Measurements from ENCODE around the gene KRTAP5-1.

DNA sequence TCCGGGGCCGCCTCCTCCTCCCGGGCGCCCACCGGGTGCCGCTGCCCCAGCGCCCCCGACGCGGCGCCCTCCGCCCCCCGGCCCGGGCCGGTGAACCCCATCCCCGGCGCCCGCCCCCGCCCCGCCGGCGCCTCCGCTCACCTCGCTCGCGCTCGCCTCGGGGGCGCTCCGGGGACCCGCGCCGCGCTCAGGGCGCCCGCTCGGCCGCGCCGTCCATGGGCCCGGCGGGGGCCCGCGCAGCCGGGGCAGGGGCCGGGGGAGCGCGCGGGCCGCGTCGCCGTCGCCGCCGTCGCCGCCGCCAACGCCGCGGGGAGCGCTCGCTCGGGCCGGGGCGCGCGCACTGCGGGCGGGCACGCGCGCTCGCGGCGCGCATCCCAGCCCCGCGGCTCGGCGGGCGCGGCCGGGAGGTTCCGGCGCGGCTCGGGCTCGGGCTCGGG is 13.3 kb downstream of the KRTAP5-1 start:
- TF ChIP-seq RAD21 (IDR thresholded peaks at IDR 0.05; ENCODE audit: low read length) (no peak), MXI1 (IDR thresholded peaks at IDR 0.05; ENCODE audit: low read depth, low read length) (no peak)
- TF ChIP-seq, protein P1, sequence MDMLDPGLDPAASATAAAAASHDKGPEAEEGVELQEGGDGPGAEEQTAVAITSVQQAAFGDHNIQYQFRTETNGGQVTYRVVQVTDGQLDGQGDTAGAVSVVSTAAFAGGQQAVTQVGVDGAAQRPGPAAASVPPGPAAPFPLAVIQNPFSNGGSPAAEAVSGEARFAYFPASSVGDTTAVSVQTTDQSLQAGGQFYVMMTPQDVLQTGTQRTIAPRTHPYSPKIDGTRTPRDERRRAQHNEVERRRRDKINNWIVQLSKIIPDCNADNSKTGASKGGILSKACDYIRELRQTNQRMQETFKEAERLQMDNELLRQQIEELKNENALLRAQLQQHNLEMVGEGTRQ (IDR thresholded peaks at IDR 0.05; ENCODE audit: borderline replicate concordance, low read depth, low read length) = no peak
- TF ChIP-seq, protein P2, sequence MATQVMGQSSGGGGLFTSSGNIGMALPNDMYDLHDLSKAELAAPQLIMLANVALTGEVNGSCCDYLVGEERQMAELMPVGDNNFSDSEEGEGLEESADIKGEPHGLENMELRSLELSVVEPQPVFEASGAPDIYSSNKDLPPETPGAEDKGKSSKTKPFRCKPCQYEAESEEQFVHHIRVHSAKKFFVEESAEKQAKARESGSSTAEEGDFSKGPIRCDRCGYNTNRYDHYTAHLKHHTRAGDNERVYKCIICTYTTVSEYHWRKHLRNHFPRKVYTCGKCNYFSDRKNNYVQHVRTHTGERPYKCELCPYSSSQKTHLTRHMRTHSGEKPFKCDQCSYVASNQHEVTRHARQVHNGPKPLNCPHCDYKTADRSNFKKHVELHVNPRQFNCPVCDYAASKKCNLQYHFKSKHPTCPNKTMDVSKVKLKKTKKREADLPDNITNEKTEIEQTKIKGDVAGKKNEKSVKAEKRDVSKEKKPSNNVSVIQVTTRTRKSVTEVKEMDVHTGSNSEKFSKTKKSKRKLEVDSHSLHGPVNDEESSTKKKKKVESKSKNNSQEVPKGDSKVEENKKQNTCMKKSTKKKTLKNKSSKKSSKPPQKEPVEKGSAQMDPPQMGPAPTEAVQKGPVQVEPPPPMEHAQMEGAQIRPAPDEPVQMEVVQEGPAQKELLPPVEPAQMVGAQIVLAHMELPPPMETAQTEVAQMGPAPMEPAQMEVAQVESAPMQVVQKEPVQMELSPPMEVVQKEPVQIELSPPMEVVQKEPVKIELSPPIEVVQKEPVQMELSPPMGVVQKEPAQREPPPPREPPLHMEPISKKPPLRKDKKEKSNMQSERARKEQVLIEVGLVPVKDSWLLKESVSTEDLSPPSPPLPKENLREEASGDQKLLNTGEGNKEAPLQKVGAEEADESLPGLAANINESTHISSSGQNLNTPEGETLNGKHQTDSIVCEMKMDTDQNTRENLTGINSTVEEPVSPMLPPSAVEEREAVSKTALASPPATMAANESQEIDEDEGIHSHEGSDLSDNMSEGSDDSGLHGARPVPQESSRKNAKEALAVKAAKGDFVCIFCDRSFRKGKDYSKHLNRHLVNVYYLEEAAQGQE (IDR thresholded peaks at IDR 0.05; ENCODE audit: low read depth, low read length) = no peak
- TF ChIP-seq, protein P3, sequence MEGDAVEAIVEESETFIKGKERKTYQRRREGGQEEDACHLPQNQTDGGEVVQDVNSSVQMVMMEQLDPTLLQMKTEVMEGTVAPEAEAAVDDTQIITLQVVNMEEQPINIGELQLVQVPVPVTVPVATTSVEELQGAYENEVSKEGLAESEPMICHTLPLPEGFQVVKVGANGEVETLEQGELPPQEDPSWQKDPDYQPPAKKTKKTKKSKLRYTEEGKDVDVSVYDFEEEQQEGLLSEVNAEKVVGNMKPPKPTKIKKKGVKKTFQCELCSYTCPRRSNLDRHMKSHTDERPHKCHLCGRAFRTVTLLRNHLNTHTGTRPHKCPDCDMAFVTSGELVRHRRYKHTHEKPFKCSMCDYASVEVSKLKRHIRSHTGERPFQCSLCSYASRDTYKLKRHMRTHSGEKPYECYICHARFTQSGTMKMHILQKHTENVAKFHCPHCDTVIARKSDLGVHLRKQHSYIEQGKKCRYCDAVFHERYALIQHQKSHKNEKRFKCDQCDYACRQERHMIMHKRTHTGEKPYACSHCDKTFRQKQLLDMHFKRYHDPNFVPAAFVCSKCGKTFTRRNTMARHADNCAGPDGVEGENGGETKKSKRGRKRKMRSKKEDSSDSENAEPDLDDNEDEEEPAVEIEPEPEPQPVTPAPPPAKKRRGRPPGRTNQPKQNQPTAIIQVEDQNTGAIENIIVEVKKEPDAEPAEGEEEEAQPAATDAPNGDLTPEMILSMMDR (IDR thresholded peaks at IDR 0.05) = no peak

All from SK-N-SH (cell line).